ENCODE results near the gene RASGRF1.

- TF ChIP-seq CTCF (IDR thresholded peaks at IDR 0.05) (no peak), POLR2AphosphoS5 (IDR thresholded peaks at IDR 0.05; ENCODE audit: low read depth, low read length) (no peak), TCF7L2 (IDR thresholded peaks at IDR 0.05; ENCODE audit: low read depth, low read length) (no peak), REST (IDR thresholded peaks at IDR 0.05; ENCODE audit: insufficient read depth in 1 of 2, low read depth in 2 of 2, low read length in 1 of 2) (no peak)
Observed at GRCh38 chr15:79091204-79091867, 756 bp upstream of the RASGRF1 start.

All from Panc1 (cell line).